Esophagus (tissue), 2 donors: ENCODE data around the gene ADPRH. TPM values are rescaled to one million over a fixed set of nuclear protein-coding genes. Genes with fewer than 3 reads are reported as not detected.
"Not testable (repeated sequence)": the region's sequence is repeated elsewhere in the genome, so short reads cannot be mapped to it uniquely, and the experiment has no call there.

ENCODE experiments used
- H3K27ac ChIP-seq, 2 donors: one replicate each; pipeline ENCODE4 v1.5.1; 2013; ENCODE audit warnings: low read depth in 2 of 2, mild to moderate bottlenecking in 2 of 2, inconsistent platforms in 1 of 2, low read length in 1 of 2, moderate library complexity in 1 of 2
- H3K27me3 ChIP-seq, 2 donors: one replicate each; pipeline ENCODE4 v1.6.1; 2013; ENCODE audit warnings: low read length in 2 of 2, control low read depth in 1 of 2, mild to moderate bottlenecking in 1 of 2; ENCODE audit not compliant: insufficient read depth in 2 of 2, control insufficient read depth in 1 of 2
- H3K36me3 ChIP-seq, 2 donors: one replicate each; pipeline ENCODE4 v1.6.1; 2013; ENCODE audit warnings: low read length in 1 of 2; ENCODE audit not compliant: control insufficient read depth in 2 of 2, insufficient read depth in 2 of 2
- H3K4me1 ChIP-seq, 2 donors: one replicate each; pipeline ENCODE4 v1.6.1; 2013; ENCODE audit warnings: low read length in 1 of 2; ENCODE audit not compliant: control insufficient read depth in 2 of 2, insufficient read depth in 2 of 2
- H3K4me3 ChIP-seq, 2 donors: one replicate each; pipeline ENCODE4 v1.5.1; 2013; ENCODE audit warnings: low read length in 2 of 2, mild to moderate bottlenecking in 2 of 2, low read depth in 1 of 2, moderate library complexity in 1 of 2
- H3K9me3 ChIP-seq, 2 donors: one replicate each; pipeline ENCODE4 v1.6.1; 2013; ENCODE audit warnings: mild to moderate bottlenecking in 2 of 2, low read depth in 1 of 2, low read length in 1 of 2, moderate library complexity in 1 of 2; ENCODE audit not compliant: control insufficient read depth in 2 of 2, insufficient read depth in 1 of 2
- WGBS, 2 donors: extraction: QIAGEN DNeasy Blood & Tissue Kit; methylation state at CpG; one replicate each; pipeline ENCODE4 v1.1.7; 2013; 5-methylcytosine and 5-hydroxymethylcytosine counted together
- polyA plus RNA-seq, 2 donors: library from polyadenylated mRNA; stranded (reverse); fragments of 200-250 nt; gene quantifications; one replicate each; pipeline ENCODE4 v1.2.3, GENCODE V29; 2013
- donor health status: healthy with polysubstance abuse.
- donor health status: Bipolar disorder and iron deficiency.

The ADPRH gene
- polyA plus RNA-seq, 2 donors: 1.2 to 1.3 TPM

DNA sequence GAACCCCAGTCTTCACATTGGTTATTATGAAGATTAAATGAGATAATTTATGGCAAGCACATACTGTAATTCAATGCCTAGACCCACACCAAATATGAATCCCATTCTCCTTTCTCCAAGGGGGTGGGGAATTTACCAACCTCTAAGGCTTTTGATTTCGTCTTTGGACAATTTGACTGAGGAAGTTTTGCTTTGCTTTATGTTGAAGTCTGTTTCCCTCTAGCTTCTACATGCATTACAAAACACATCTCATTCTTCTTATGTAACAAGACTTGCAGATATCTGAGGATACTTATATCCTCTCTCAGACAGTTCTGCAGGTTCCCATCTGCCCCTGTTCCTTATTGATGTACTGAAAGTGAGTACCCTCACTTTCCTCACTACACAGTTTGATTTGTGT lies 32.1 kb upstream of the ADPRH start:
- Histone ChIP-seq H3K36me3 (no peaks in the 10 kb centered on the region), H3K4me1 (no peaks in the 10 kb centered on the region), H3K9me3 (no peaks in the 10 kb centered on the region), H3K27ac (no peak overlapping the region), H3K27me3 (no peaks in the 10 kb centered on the region), H3K4me3 (no peak overlapping the region)
- 83 to 88% methylated on average over 1 of the region's 1 CpG for WGBS, 2 donors

GRCh38 chr3:119548341-119548740 lies 31.0 kb upstream of the ADPRH start:
- no peaks in the 10 kb centered on the region for H3K9me3 ChIP-seq
- H3K27ac ChIP-seq: no peak overlapping the region
- H3K4me1 ChIP-seq: no peaks in the 10 kb centered on the region
- no peaks in the 10 kb centered on the region for H3K27me3 ChIP-seq
- WGBS, 2 donors: 61 to 69% methylated on average over 3 of the region's 3 CpGs
- no peak overlapping the region for H3K4me3 ChIP-seq
- no peaks in the 10 kb centered on the region for H3K36me3 ChIP-seq

GRCh38 chr3:119550192-119550910 lies 28.9 kb upstream of the ADPRH start:
- Histone ChIP-seq H3K36me3 (no peaks in the 10 kb centered on the region), H3K4me1 (no peaks in the 10 kb centered on the region), H3K4me3 (no peak overlapping the region), H3K9me3 (no peaks in the 10 kb centered on the region), H3K27ac (no peak overlapping the region), H3K27me3 (no peaks in the 10 kb centered on the region)
- 92 to 93% methylated on average over 9 of the region's 9 CpGs for WGBS, 2 donors

DNA sequence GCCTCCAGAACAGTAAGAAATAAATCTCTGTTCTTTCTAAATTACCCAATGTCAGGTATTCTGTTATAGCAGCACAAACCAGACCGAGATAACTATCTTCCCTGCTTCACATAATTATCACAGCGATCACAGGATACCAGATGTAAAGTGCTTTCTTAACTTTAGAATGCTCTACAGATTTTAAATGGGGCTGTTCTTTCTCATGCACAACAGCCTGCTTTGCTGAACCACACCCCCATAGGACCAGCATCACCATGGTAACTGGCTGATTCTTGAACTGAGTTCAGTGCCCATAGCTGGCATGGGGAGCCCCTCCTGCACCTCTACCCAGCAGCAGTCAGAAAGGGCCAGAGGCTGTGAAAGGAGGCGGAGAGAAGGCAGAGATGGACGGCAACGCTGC lies 27.7 kb upstream of the ADPRH start:
- Histone ChIP-seq H3K4me1 (no peaks in the 10 kb centered on the region), H3K4me3 (no peak overlapping the region), H3K36me3 (no peaks in the 10 kb centered on the region), H3K9me3 (no peaks in the 10 kb centered on the region), H3K27ac (no peak overlapping the region), H3K27me3 (no peaks in the 10 kb centered on the region)
- 89 to 91% methylated on average over 5 of the region's 5 CpGs for WGBS, 2 donors

GRCh38 chr3:119552928-119553327 lies 26.4 kb upstream of the ADPRH start:
- not testable (repeated sequence) for H3K36me3 ChIP-seq, H3K27me3 ChIP-seq, H3K4me1 ChIP-seq, H3K9me3 ChIP-seq, H3K27ac ChIP-seq, H3K4me3 ChIP-seq
- 93 to 96% methylated on average over 6 of the region's 6 CpGs for WGBS, 2 donors

- no peaks in the 10 kb centered on the region for H3K36me3 ChIP-seq
- no peaks in the 10 kb centered on the region for H3K4me1 ChIP-seq
- H3K27ac ChIP-seq: no peak overlapping the region
- WGBS, 2 donors: 53 to 63% methylated on average over 5 of the region's 5 CpGs
- no peaks in the 10 kb centered on the region for H3K9me3 ChIP-seq
- H3K4me3 ChIP-seq: no peak overlapping the region
- no peaks in the 10 kb centered on the region for H3K27me3 ChIP-seq
Measured at GRCh38 chr3:119553823-119554415, 25.4 kb upstream of the ADPRH start.

DNA sequence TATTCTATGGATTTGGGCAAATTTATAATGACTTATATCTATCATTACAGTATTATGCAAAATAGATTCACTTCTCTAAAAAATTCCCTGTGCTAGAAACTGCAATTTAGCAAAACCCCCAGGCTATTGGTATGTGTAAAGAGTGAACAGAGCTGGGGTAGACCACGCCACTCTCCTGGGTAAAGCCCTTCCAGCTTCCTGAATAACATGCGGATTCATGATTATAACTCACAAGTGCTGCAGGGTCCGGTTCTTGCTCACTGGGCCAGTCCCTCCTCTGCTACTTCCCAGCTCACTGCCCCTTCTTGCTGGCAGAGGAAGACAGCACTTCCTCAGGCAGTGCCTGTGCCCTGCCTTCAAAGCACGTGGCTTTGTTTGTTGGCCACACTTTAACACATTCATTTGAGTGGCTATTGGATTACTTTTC lies 24.0 kb upstream of the ADPRH start:
- Histone ChIP-seq H3K27ac (no peak overlapping the region), H3K27me3 (no peaks in the 10 kb centered on the region), H3K36me3 (no peaks in the 10 kb centered on the region), H3K4me3 (no peak overlapping the region), H3K9me3 (no peaks in the 10 kb centered on the region), H3K4me1 (no peaks in the 10 kb centered on the region)
- WGBS, 2 donors: 58 to 67% methylated on average over 4 of the region's 4 CpGs

DNA sequence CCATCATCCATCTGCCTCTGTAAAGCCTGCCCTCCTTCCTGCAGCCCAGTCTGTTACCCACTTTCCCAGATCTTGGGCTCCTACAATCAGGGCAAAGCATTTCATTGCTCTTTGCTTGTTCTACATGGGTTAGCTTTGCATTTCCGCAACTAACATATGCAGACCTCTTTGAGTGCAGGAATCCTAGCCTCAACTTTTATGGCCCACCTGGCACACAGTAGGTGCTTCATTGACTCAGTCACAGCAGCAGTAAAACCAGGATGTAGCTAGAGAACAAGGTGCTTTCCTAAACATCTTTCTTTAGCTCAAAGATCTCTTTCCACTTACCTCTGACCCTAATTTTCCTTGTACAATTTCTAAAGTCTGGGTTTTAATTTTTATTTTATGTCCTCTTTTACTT lies 23.4 kb upstream of the ADPRH start:
- H3K4me1 ChIP-seq: no peaks in the 10 kb centered on the region
- 86 to 98% methylated on average over 1 of the region's 1 CpG for WGBS, 2 donors
- H3K9me3 ChIP-seq: no peaks in the 10 kb centered on the region
- H3K27ac ChIP-seq: no peak overlapping the region
- no peaks in the 10 kb centered on the region for H3K27me3 ChIP-seq
- no peak overlapping the region for H3K4me3 ChIP-seq
- H3K36me3 ChIP-seq: no peaks in the 10 kb centered on the region

DNA sequence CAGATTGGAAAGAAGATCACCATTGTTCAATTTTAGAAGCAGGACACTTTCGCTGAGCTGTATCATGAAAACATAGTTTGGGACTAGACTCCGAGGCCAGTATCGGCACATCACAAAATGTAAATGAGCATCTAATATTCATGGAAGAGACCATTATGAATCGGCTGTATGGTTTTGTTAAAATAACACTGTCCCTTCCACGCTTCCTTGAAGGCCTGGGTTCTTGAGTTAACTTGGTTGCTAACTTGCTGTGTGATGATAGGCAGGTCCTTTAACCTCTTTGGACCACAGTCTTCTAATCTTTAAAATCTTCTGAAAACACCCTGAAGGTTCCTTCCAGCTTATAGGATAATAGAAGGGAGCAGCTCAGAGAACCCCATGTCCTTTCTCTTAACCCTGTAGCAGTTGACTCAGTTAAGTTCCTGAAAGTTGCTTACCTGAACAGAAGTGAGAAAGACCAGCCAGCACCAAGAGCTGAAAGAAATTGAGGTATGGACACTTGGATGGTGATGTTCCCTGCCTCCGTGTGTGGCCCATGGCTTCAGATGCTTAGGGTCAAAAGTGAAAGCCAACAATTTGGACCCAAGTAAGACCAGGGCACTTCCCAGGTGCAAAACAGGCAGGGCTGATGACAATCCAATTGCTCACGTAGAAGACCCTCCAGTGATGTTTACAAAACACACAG lies 22.0 kb upstream of the ADPRH start:
- no peaks in the 10 kb centered on the region for H3K36me3 ChIP-seq
- no peaks in the 10 kb centered on the region for H3K27me3 ChIP-seq
- no peaks in the 10 kb centered on the region for H3K9me3 ChIP-seq
- WGBS, 2 donors: 85 to 87% methylated on average over 7 of the region's 7 CpGs
- no peaks in the 10 kb centered on the region for H3K4me1 ChIP-seq
- H3K27ac ChIP-seq: no peak overlapping the region
- H3K4me3 ChIP-seq: no peak overlapping the region
